MM.1S (cell line): Measurements from ENCODE around the gene UBAC2.

ENCODE experiments used
- EZH2phosphoT487 ChIP-seq: fragments of 300-600 bp; sonication (generic); IDR thresholded peaks from 2 replicates; pipeline ENCODE4 v1.6.1; 2018; ENCODE audit warnings: antibody characterized with exemption, low read length
- TF ChIP-seq, protein P1 (sequence below): fragments of 300-600 bp; sonication (generic); IDR thresholded peaks from 2 replicates; pipeline ENCODE4 v1.5.1; 2016; ENCODE audit warnings: antibody characterized with exemption, low read length, mixed read lengths

- TF ChIP-seq, protein P1, sequence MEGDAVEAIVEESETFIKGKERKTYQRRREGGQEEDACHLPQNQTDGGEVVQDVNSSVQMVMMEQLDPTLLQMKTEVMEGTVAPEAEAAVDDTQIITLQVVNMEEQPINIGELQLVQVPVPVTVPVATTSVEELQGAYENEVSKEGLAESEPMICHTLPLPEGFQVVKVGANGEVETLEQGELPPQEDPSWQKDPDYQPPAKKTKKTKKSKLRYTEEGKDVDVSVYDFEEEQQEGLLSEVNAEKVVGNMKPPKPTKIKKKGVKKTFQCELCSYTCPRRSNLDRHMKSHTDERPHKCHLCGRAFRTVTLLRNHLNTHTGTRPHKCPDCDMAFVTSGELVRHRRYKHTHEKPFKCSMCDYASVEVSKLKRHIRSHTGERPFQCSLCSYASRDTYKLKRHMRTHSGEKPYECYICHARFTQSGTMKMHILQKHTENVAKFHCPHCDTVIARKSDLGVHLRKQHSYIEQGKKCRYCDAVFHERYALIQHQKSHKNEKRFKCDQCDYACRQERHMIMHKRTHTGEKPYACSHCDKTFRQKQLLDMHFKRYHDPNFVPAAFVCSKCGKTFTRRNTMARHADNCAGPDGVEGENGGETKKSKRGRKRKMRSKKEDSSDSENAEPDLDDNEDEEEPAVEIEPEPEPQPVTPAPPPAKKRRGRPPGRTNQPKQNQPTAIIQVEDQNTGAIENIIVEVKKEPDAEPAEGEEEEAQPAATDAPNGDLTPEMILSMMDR = peak; percentile 34
- no peak for TF ChIP-seq EZH2phosphoT487
Measured at GRCh38 chr13:99196466-99197116, 4.1 kb upstream of the UBAC2 start.
